ENCODE data around the gene CTDSPL.

- TF ChIP-seq POLR2A (IDR thresholded peaks at IDR 0.05; ENCODE audit: low read length): no peak
- TF ChIP-seq GATA1 (IDR thresholded peaks at IDR 0.05; ENCODE audit: low read depth, low read length): no peak
These were observed 42.1 kb downstream of the CTDSPL start for GRCh38 chr3:37903734-37904133.
